ENCODE measurements around the gene SYNGR2.
"Not testable (repeated sequence)": the region's sequence is repeated elsewhere in the genome, so short reads cannot be mapped to it uniquely, and the experiment has no call there.

Gene SYNGR2

GRCh38 chr17:78144147-78144719 is 24.1 kb upstream of the SYNGR2 start:
- DNase-seq: no peak

- no peak for DNase-seq
Observed at GRCh38 chr17:78144736-78145641, 23.4 kb upstream of the SYNGR2 start.

GRCh38 chr17:78146471-78146869 is 21.9 kb upstream of the SYNGR2 start:
- no peak for DNase-seq

GRCh38 chr17:78146881-78147280 is 21.5 kb upstream of the SYNGR2 start:
- DNase-seq: no peak

GRCh38 chr17:78147315-78147998 is 20.9 kb upstream of the SYNGR2 start:
- DNase-seq: no peak

- no peak for DNase-seq
Observed at GRCh38 chr17:78148286-78149016, 19.9 kb upstream of the SYNGR2 start.

GRCh38 chr17:78151514-78152008 is 16.8 kb upstream of the SYNGR2 start:
- DNase-seq: no peak

GRCh38 chr17:78154903-78155811 is 13.2 kb upstream of the SYNGR2 start:
- no peak for DNase-seq

- no peak for DNase-seq
Observed at GRCh38 chr17:78159575-78160158, 8.7 kb upstream of the SYNGR2 start.

- peak; percentile 53 for DNase-seq
Observed at GRCh38 chr17:78163881-78164747, 4.3 kb upstream of the SYNGR2 start.

- DNase-seq: no peak
Observed at GRCh38 chr17:78164748-78165607, 3.4 kb upstream of the SYNGR2 start.

- no peak for DNase-seq
Observed at GRCh38 chr17:78166416-78166815, 2.0 kb upstream of the SYNGR2 start.

GRCh38 chr17:78168903-78169793 is 767 bp downstream of the SYNGR2 start:
- peak; percentile 68 for DNase-seq

- DNase-seq: no peak
Observed at GRCh38 chr17:78170692-78171590, 2.6 kb downstream of the SYNGR2 start.

- DNase-seq: not testable (repeated sequence)
Observed at GRCh38 chr17:78171591-78172248, 3.3 kb downstream of the SYNGR2 start.

- no peak for DNase-seq
Observed at GRCh38 chr17:78172249-78173051, 4.1 kb downstream of the SYNGR2 start.
